Right cardiac atrium (tissue), 5 donors: ENCODE results near the gene SLC25A27. TPM values are rescaled to one million over a fixed set of nuclear protein-coding genes. Genes with fewer than 3 reads are reported as not detected.
"Not testable (repeated sequence)": the region's sequence is repeated elsewhere in the genome, so short reads cannot be mapped to it uniquely, and the experiment has no call there.

Experiments
- ATAC-seq, 2 donors: fragments of 200-7000 bp; cut with Tn5 transposase; one replicate each; pipeline versions ENCODE4 v1.8.0 to v1.9.1; 2020; ENCODE audit warnings: moderate library complexity in 2 of 2, mild to moderate bottlenecking in 1 of 2
- DNase-seq, 3 donors: peaks; one replicate each; pipeline ENCODE4 v3.0.0-alpha.2; 2020
- H3K27ac ChIP-seq: one replicate; pipeline ENCODE4 v1.5.1; 2013; ENCODE audit warnings: mild to moderate bottlenecking, low read length, control low read depth, moderate library complexity
- H3K27me3 ChIP-seq: one replicate; pipeline ENCODE4 v1.6.1; 2013; ENCODE audit not compliant: control insufficient read depth, insufficient read depth
- H3K4me1 ChIP-seq: one replicate; pipeline ENCODE4 v1.6.1; 2013; ENCODE audit warnings: low read length; ENCODE audit not compliant: control insufficient read depth, insufficient read depth
- H3K4me3 ChIP-seq: one replicate; pipeline ENCODE4 v1.5.1; 2013; ENCODE audit warnings: low read length, control low read depth
- H3K9me3 ChIP-seq: one replicate; pipeline ENCODE4 v1.6.1; 2013; ENCODE audit warnings: low read length; ENCODE audit not compliant: control insufficient read depth
- WGBS: extraction: QIAGEN DNeasy Blood & Tissue Kit; methylation state at CpG from one replicate; pipeline ENCODE4 v1.1.7; 2013; 5-methylcytosine and 5-hydroxymethylcytosine counted together
- intact Hi-C, 4 donors: fragments of 100-400 bp; cut with DNase I; formaldehyde crosslinking; loops; one replicate each; pipeline versions ENCODE4 v1.11.0 to v1.14.0; 2022 to 2023
- polyA plus RNA-seq: library from polyadenylated mRNA; stranded (reverse); fragments of 200-250 nt; gene quantifications from one replicate; pipeline ENCODE4 v1.2.3, GENCODE V29; 2013
- total RNA-seq, 4 donors: library from RNA; stranded (reverse); fragmentation: NEBNext Ultra II Directional; extraction: Animal tissue kit (Norgen Biotek cat#: 25700); gene quantifications; one replicate each; pipeline ENCODE4 v1.2.1, GENCODE V29; 2021
- donor health status: healthy with polysubstance abuse.
- donor health status: DM: no; HTN: yes; CAD: no.
- donor health status: DM: no; HTN: no; CAD: no.
- donor health status: DM: no; HTN: yes; CAD: no; lungs with severe emphysema.
- donor health status: DM: yes; HTN: yes; CAD: no.

Gene SLC25A27
- total and polyA plus RNA-seq, 5 donors = 15.5 to 19.9 (median 17.0) TPM

DNA sequence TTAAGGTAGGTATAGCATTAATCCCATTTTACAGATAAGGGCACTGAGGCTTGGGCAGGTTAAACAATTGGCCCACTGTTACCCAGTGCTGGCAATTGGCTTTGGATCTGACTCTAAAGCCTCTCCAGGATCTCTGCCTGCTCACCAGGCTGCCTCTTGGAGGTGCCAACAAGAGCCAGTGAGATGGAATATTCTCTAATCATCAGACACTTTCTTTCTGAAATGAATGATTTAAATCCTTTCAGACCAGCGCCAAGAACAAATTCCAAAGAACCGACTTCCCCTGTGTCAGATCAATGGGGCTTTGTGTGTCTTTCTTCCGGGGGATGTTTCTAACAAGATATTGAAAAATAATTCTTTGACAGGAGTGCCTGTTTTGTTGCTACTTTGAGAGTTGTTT lies 23.8 kb upstream of the SLC25A27 start:
- Histone ChIP-seq H3K4me3 (no peak overlapping the region), H3K9me3 (no peaks in the 10 kb centered on the region), H3K27me3 (no peaks in the 10 kb centered on the region), H3K27ac (no peak overlapping the region), H3K4me1 (no peaks in the 10 kb centered on the region)
- 55% methylated on average over 3 of the region's 3 CpGs for WGBS
- DNase-seq (no peak), ATAC-seq (no peak)
- intact Hi-C loops = loop anchor here in 3 of 4 donors (5.0 to 10.0 kb wide), 3 partner anchors 134 to 212 kb away; partner anchors contain the start of gene RCAN2 (in 2 of the 3)

DNA sequence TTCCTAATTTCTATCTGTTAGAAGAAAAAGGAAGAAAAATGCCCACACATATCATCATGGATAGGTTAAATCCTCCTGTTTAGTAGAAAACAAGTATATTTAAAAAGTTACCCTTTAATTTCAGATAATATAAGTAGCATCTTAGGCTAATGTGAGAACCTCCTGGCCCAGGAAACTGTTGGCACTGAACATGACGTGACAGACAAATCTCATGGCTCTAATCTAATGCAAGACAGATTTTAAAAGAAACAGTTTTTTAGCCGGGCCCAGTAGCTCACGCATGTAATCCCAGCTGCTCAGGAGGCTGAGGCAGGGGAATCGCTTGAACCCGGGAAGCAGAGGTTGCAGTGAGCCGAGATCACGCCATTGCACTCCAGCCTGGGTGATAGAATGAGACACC lies 23.1 kb upstream of the SLC25A27 start:
- no peak overlapping the region for H3K4me3 ChIP-seq
- DNase-seq (no peak), ATAC-seq (no peak)
- no peaks in the 10 kb centered on the region for H3K9me3 ChIP-seq
- no peaks in the 10 kb centered on the region for H3K4me1 ChIP-seq
- 72% methylated on average over 7 of the region's 7 CpGs for WGBS
- no peaks in the 10 kb centered on the region for H3K27me3 ChIP-seq
- intact Hi-C loops = loop anchor here in 3 of 4 donors (5.0 to 10.0 kb wide), 4 partner anchors 135 to 415 kb away; partner anchors contain the start of gene RCAN2 (in 2 of the 3)
- no peak overlapping the region for H3K27ac ChIP-seq

DNA sequence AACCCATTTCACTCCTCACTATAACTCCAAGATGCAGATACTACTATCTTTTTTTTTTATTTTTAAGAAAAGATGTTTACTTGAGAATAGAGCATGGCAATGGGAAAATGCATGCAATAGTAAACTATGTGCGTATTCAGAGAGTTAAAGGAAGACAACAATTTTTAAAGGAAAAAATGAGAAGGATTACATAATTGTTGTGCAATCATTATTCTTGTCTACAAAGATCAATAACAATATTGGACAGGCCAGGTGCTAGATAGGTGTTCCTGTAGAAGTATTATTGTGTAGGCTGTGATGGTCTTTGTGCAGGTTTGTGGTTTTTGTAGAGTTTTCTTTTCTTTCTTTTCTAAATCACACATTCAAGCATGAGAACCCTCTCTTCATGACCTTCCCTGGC lies 20.7 kb upstream of the SLC25A27 start:
- DNase-seq = no peak
- intact Hi-C loops = loop anchor here in 1 of 4 donors (10.0 kb wide), 1 partner anchor 417 kb away; no protein-coding TSS in a partner anchor
- H3K4me1 ChIP-seq = no peaks in the 10 kb centered on the region
- H3K9me3 ChIP-seq = no peaks in the 10 kb centered on the region
- H3K27me3 ChIP-seq = no peaks in the 10 kb centered on the region
- no peak for ATAC-seq
- H3K4me3 ChIP-seq = no peak overlapping the region
- WGBS = 99% methylated on average over 1 of the region's 1 CpG
- no peak overlapping the region for H3K27ac ChIP-seq

DNA sequence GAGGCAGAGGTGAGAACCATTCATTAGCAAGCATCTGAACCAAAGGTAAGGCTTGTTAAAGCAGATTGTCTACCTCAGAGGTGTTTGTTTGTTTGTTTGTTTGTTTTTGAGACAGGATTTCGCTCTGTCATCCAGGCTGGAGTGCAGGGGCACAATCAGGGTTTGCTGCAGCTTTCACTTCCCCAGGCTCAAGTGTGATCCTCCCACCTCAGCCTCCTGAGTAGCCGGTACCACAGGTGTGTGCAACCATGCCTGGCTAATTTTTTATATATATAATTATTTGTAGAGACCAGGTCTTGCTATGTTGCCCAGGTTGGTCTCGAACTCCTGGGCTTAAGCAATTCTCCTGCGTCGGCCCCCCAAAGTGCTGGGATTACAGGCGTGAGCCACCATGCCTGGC lies 17.3 kb upstream of the SLC25A27 start:
- H3K27ac ChIP-seq = no peak overlapping the region
- H3K27me3 ChIP-seq = no peaks in the 10 kb centered on the region
- intact Hi-C loops = loop anchor here in 1 of 4 donors (10.0 kb wide), 1 partner anchor 421 kb away; no protein-coding TSS in a partner anchor
- ATAC-seq = no peak
- no peaks in the 10 kb centered on the region for H3K4me1 ChIP-seq
- H3K4me3 ChIP-seq = no peak overlapping the region
- no peak for DNase-seq
- 93% methylated on average over 6 of the region's 6 CpGs for WGBS
- H3K9me3 ChIP-seq = no peaks in the 10 kb centered on the region

DNA sequence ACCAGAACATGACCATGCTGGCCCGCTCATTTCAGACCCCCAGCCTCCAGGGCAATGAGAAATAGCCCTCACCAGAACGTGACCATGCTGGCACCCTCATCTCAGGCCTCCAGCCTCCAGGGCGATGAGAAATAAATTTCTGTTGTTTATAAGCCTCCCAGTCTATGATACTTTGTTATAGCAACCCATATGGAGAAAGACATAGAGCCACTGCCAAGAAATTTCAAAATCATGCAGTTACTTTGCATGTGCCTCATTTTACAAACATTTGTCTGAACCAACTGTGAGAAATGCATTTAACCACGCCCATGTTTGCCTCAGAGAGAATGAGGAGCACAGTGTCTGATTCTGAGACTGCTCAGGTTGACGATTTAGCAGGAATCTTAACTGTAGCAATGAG lies 15.6 kb upstream of the SLC25A27 start:
- H3K4me3 ChIP-seq = no peak overlapping the region
- WGBS = 76% methylated on average over 5 of the region's 5 CpGs
- DNase-seq (no peak), ATAC-seq (no peak)
- intact Hi-C loops = loop anchor here in 1 of 4 donors (10.0 kb wide), 1 partner anchor 422 kb away; no protein-coding TSS in a partner anchor
- H3K4me1 ChIP-seq = no peaks in the 10 kb centered on the region
- no peaks in the 10 kb centered on the region for H3K27me3 ChIP-seq
- H3K9me3 ChIP-seq = no peaks in the 10 kb centered on the region
- H3K27ac ChIP-seq = no peak overlapping the region

DNA sequence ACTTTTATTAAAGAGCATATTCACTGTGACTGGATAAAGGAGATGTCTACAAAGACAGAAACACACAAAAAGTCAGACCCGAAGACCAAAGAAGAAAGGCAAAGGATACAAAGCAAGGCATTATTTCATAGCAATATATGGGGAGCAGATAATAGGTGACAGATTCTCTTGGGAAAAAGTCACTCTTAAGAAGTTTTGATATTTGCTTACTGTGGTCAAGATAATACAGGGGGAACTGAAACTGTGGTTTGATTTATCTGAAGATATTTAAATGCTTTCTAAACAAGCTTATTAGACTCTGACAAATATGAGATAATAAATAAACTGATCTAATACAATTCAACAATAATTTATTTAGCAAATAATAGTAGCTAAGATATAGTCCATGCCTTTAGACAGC lies 14.8 kb upstream of the SLC25A27 start:
- WGBS = 89% methylated on average over 1 of the region's 1 CpG

DNA sequence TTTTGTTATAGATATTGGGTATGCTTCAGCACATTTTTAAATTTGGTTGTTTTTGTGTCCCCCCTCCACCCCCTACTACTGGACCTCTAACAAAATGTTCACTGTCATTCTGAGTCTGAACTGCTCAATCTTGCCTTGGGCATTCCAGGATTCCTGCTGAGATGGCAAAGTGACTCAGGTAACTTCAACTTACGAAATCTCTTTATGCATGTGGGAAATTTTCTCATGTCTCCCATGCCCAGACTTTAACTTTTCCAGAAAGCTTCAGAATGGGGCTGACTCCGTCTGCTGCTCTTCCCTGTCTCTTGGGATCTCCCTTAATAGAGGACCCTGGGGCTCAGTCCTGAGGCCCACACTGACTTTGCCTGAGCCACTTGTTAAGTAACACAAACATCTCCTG lies 14.1 kb upstream of the SLC25A27 start:
- Histone ChIP-seq H3K27ac (no peak overlapping the region), H3K9me3 (no peaks in the 10 kb centered on the region), H3K4me3 (no peak overlapping the region), H3K27me3 (no peaks in the 10 kb centered on the region), H3K4me1 (no peaks in the 10 kb centered on the region)
- intact Hi-C loops = loop anchor here in 1 of 4 donors (10.0 kb wide), 1 partner anchor 424 kb away; no protein-coding TSS in a partner anchor
- 84% methylated on average over 2 of the region's 2 CpGs for WGBS
- no peak for ATAC-seq
- DNase-seq = no peak

More for the DNA sequence above, 14.8 kb upstream of the SLC25A27 start:
- ATAC-seq = no peak
- Histone ChIP-seq H3K27ac (no peak overlapping the region), H3K27me3 (no peaks in the 10 kb centered on the region), H3K9me3 (no peaks in the 10 kb centered on the region), H3K4me1 (no peaks in the 10 kb centered on the region), H3K4me3 (no peak overlapping the region)
- intact Hi-C loops = loop anchor here in 1 of 4 donors (10.0 kb wide), 1 partner anchor 423 kb away; no protein-coding TSS in a partner anchor
- no peak for DNase-seq

DNA sequence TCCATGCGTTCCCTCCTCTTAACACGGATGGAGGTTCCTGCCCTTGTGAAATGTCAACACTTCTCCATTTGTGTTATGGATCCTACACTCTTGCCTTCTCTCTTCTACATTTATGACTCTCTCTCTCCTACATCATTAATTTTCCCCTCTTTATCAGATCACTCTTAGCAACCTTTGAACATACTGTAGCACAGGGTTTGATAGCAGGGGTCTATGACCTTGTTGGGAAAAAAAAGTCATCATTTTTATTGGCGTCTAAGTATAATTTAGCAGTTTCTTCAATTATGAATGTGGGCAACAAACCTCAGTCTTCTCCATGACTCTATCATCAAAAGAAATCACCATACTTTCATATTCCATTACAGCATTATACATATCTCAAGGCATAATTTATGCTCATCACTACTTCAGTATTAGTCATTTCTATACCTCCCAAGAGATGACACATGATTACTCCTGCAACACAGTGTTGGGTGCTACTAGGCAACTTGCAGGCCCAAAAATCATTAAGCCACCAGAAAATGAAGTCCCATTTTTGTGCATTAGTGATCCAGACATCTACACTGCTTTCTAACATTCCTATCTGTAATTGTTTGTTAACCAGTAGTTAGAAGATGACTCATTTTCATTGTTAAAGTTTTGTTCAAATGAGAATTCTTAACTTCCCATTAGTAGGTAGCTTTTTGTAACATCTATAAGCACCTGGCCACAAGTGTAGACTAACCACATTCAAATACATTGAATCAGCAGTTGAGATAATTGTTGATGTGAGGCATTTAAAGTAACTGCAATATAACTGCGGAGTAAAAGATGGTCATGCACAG lies 9.6 kb upstream of the SLC25A27 start:
- Histone ChIP-seq H3K4me1 (no peaks in the 10 kb centered on the region), H3K4me3 (no peak overlapping the region), H3K27ac (no peak overlapping the region), H3K27me3 (no peaks in the 10 kb centered on the region), H3K9me3 (no peaks in the 10 kb centered on the region)
- intact Hi-C loops = no loop called here
- ATAC-seq = no peak
- WGBS = 83% methylated on average over 4 of the region's 4 CpGs
- DNase-seq = no peak

DNA sequence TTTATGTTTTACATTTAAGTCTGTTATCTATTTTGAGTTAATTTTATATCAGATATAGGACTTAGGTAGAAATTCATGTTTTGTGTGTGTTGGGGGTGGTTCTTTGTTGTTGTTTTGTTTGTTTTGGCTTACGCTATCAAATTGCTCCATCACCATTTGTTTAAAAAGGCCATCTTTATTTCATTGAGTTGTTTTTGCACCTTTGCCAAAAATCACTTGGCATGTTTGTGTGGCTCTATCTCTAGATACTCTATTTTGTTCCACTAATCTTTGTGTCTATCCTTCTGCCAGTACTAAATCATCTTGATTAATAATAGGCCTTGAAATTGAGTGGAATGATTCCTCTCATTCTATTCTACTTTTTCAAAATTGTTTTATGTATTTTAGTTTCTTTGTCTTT lies 7.5 kb upstream of the SLC25A27 start:
- Histone ChIP-seq H3K9me3 (no peaks in the 10 kb centered on the region), H3K27me3 (no peaks in the 10 kb centered on the region), H3K27ac (no peak overlapping the region), H3K4me3 (no peak overlapping the region), H3K4me1 (no peaks in the 10 kb centered on the region)
- DNase-seq (no peak), ATAC-seq (no peak)
- intact Hi-C loops = no loop called here
- 96% methylated on average over 1 of the region's 1 CpG for WGBS

DNA sequence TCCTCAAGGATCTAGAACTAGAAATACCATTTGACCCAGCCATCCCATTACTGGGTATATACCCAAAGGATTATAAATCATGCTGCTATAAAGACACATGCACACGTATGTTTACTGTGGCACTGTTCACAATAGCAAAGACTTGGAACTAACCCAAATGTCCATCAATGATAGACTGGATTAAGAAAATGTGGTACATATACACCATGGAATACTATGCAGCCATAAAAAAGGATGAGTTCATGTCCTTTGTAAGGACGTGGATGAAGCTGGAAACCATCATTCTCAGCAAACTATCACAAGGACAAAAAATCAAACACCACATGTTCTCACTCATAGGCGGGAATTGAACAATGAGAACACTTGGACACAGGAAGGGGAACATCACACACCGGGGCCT lies 4.7 kb upstream of the SLC25A27 start:
- ATAC-seq, H3K4me1 ChIP-seq, H3K27ac ChIP-seq, H3K4me3 ChIP-seq, DNase-seq, H3K9me3 ChIP-seq, H3K27me3 ChIP-seq, intact Hi-C loops: not testable (repeated sequence)
- 85% methylated on average over 3 of the region's 4 CpGs for WGBS

DNA sequence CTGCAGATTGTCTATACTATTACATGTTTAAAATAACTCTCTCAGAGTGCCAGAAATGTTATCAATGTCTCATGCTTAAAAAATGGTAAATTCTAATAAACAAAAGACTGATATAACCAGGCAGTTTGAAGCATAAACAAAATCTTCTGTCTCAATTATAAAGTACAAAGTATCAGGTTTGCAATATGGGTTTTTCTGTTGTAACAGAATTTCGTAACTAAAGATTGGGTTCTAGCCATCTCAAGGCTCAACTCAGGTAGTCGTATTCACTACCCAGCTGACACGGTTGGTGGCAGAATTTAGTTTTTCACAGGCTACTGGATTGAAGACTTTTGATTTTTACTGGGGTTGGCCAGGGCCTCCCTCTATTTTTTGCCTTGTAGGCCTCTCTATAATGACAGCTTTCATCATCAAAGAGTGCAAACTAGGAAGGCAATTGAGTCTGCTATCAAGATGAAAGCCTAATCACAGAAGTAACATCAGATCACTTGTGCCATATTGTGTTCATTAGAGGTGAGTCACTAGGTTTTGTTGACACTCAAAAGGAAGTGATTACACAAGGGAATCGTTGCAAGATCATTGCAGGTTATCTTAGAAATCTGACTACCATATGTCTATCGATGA lies 3.8 kb upstream of the SLC25A27 start:
- no peaks in the 10 kb centered on the region for H3K9me3 ChIP-seq
- no peak for ATAC-seq
- no peaks in the 10 kb centered on the region for H3K4me1 ChIP-seq
- no peaks in the 10 kb centered on the region for H3K27me3 ChIP-seq
- 81% methylated on average over 5 of the region's 5 CpGs for WGBS
- no peak overlapping the region for H3K4me3 ChIP-seq
- intact Hi-C loops = no loop called here
- DNase-seq = no peak
- H3K27ac ChIP-seq = no peak overlapping the region
